B cell (primary cell): ENCODE data around the gene RBX1. TPM values are rescaled to one million over a fixed set of nuclear protein-coding genes. Genes with fewer than 3 reads are reported as not detected.

Source experiments
- ATAC-seq: fragments of 200-7000 bp; cut with Tn5 transposase; one replicate; pipeline ENCODE4 v1.10.0; 2021; ENCODE audit warnings: low read depth, mild to moderate bottlenecking, moderate number of reproducible peaks, moderate library complexity
- CTCF ChIA-PET: fragments of 350-600 bp; sonication (Branson Sonifier 250); formaldehyde crosslinking; loops from one replicate; lab custom pipeline; 2021; ENCODE audit warnings: antibody characterized with exemption, inconsistent platforms; lab: Charles Lee
- POLR2A ChIA-PET: fragments of 350-600 bp; sonication (Branson Sonifier 250); formaldehyde crosslinking; loops from one replicate; lab custom pipeline; 2021; ENCODE audit warnings: antibody characterized with exemption; lab: Charles Lee
- DNase-seq: peaks from one replicate; pipeline ENCODE4 v3.0.0; 2013
- H2AFZ ChIP-seq: 2 replicates; pipeline ENCODE4 v1.6.1; 2012; ENCODE audit warnings: mild to moderate bottlenecking, low read depth, low read length; ENCODE audit not compliant: insufficient read depth, poor library complexity, severe bottlenecking
- H3K27ac ChIP-seq, 2 donors: 1 replicate in 1 of 2; 2 replicates in 1 of 2; pipeline ENCODE4 v1.5.1; 2012 to 2013; ENCODE audit warnings: low read length in 2 of 2, mild to moderate bottlenecking in 2 of 2, moderate library complexity in 1 of 2
- H3K27me3 ChIP-seq, 4 experiments: fragments of 200-600 bp in 1 of 4; sonication (generic) in 1 of 4; replicated peaks in 1 of 4; 1 replicate in 2 of 4; 2 replicates in 2 of 4; pipeline versions ENCODE4 v1.6.1 to v1.7.0; 2013 to 2016; ENCODE audit warnings: low read length in 3 of 4, mild to moderate bottlenecking in 2 of 4, mixed read lengths in 1 of 4, moderate library complexity in 1 of 4; ENCODE audit not compliant: insufficient read depth in 4 of 4, control insufficient read depth in 3 of 4; ENCODE audit errors: control extremely low read depth in 1 of 4
- H3K36me3 ChIP-seq, 2 experiments: replicated peaks in 1 of 2; 1 replicate in 1 of 2; 2 replicates in 1 of 2; pipeline versions ENCODE4 v1.6.1 to v1.7.1; 2013; ENCODE audit warnings: low read length in 1 of 2; ENCODE audit not compliant: insufficient read depth in 2 of 2, control insufficient read depth in 1 of 2; ENCODE audit errors: control extremely low read depth in 1 of 2, extremely low read depth in 1 of 2
- H3K4me1 ChIP-seq, 2 donors: fragments of 200-600 bp in 1 of 2; sonication (generic) in 1 of 2; 1 replicate in 1 of 2; 2 replicates in 1 of 2; pipeline versions ENCODE4 v1.5.1 to v1.6.1; 2013 to 2017; ENCODE audit warnings: low read length in 2 of 2; ENCODE audit not compliant: control insufficient read depth in 2 of 2, insufficient read depth in 2 of 2
- H3K4me2 ChIP-seq: replicated peaks from 2 replicates; pipeline ENCODE3; 2012; ENCODE audit warnings: mild to moderate bottlenecking, low read depth, low read length; ENCODE audit not compliant: poor library complexity, severe bottlenecking
- H3K4me3 ChIP-seq, 5 experiments: fragments of 200-600 bp in 1 of 5; sonication (generic) in 1 of 5; 1 replicate in 3 of 5; 2 replicates in 2 of 5; pipeline versions ENCODE4 v1.5.1 to v1.7.0; 2011 to 2016; ENCODE audit warnings: low read length in 4 of 5, mild to moderate bottlenecking in 4 of 5, low read depth in 2 of 5, control low read depth in 1 of 5, moderate library complexity in 1 of 5; ENCODE audit not compliant: insufficient read depth in 1 of 5; ENCODE audit errors: control extremely low read depth in 1 of 5, extremely low read depth in 1 of 5
- H3K79me2 ChIP-seq: fragments of 200-600 bp; sonication (generic); one replicate; pipeline ENCODE4 v1.6.0; 2016; ENCODE audit warnings: low read length; ENCODE audit not compliant: control insufficient read depth, insufficient read depth
- H3K9ac ChIP-seq: fragments of 200-600 bp; sonication (generic); 2 replicates; pipeline ENCODE4 v1.6.1; 2017; ENCODE audit warnings: mild to moderate bottlenecking, low read length, moderate library complexity
- H3K9me3 ChIP-seq, 3 donors: one replicate each; pipeline versions ENCODE4 v1.6.1 to v1.7.1; 2013; ENCODE audit warnings: low read length in 2 of 3; ENCODE audit not compliant: control insufficient read depth in 2 of 3, insufficient read depth in 1 of 3; ENCODE audit errors: control extremely low read depth in 1 of 3
- H4K20me1 ChIP-seq: 2 replicates; pipeline ENCODE4 v1.6.0; 2012; ENCODE audit warnings: mild to moderate bottlenecking, low read length; ENCODE audit not compliant: insufficient read depth, control insufficient read depth, poor library complexity, severe bottlenecking
- H3K27ac Mint-ChIP-seq: one replicate; pipeline ENCODE4 v1.8.0; 2021; ENCODE audit warnings: mixed read lengths
- H3K27me3 Mint-ChIP-seq: one replicate; pipeline ENCODE4 v1.8.0; 2021; ENCODE audit warnings: mixed read lengths
- H3K4me1 Mint-ChIP-seq: one replicate; pipeline ENCODE4 v1.8.0; 2021; ENCODE audit warnings: mixed read lengths
- H3K4me3 Mint-ChIP-seq: one replicate; pipeline ENCODE4 v1.8.0; 2021; ENCODE audit warnings: mixed read lengths
- H3K9me3 Mint-ChIP-seq: one replicate; pipeline ENCODE4 v1.8.0; 2022; ENCODE audit warnings: mixed read lengths; ENCODE audit not compliant: insufficient read depth
- EZH2 ChIP-seq: IDR thresholded peaks from 2 replicates; pipeline ENCODE4 v1.6.1; 2012; ENCODE audit warnings: borderline replicate concordance, low read depth, mild to moderate bottlenecking, moderate library complexity, low read length; ENCODE audit not compliant: insufficient read depth, poor library complexity, severe bottlenecking
- WGBS: methylation state at CpG from one replicate; pipeline ENCODE4 v1.1.5; 2013; ENCODE audit warnings: missing lambda C conversion rate; ENCODE audit not compliant: insufficient coverage; 5-methylcytosine and 5-hydroxymethylcytosine counted together
- intact Hi-C: fragments of 100-400 bp; cut with micrococcal nuclease; formaldehyde crosslinking; loops from one replicate; pipeline ENCODE4 v1.10.0; 2022
- polyA plus RNA-seq: library from polyadenylated mRNA; depleted of rRNA; stranded (reverse); fragments of >200 nt; gene quantifications from 2 replicates; pipeline ENCODE4 v1.2.3, GENCODE V29; 2012
- total RNA-seq, 2 donors: library from RNA; stranded (reverse); fragments of 120-200 nt in 1 of 2; gene quantifications; 1 replicate in 1 of 2; 2 replicates in 1 of 2; pipeline versions ENCODE4 v1.2.3 to v1.2.4, GENCODE V29; 2013 to 2022
- TF ChIP-seq, protein P1 (sequence below): fragments of 200-600 bp; IDR thresholded peaks from one replicate; pipeline ENCODE4 v1.8.0; 2022; ENCODE audit warnings: antibody characterized with exemption, mild to moderate bottlenecking

Gene RBX1
- total and polyA plus RNA-seq, 2 donors (not counting 1 experiment from before 2014, with no cell fraction given), result 26.8 to 50.7 TPM

DNA sequence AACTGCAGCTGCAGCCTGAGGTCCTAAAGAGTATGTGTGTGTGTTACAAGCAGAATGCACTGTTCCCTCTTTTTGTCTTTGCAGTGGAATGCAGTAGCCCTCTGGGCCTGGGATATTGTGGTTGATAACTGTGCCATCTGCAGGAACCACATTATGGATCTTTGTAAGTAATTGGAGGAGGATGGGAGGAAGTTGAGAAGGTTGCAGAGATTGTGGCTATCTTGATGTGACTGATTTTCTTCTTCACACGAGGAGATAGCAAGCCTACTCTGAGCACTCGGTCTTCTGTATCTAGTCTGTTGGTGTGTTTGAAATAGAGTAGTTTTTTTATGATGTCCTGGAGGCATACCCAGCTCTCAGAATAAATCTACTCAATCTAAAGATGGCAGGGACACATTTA lies 2.3 kb downstream of the RBX1 start:
- peak overlapping the region; percentile 45 for H3K4me3 Mint-ChIP-seq
- DNase-seq, result no peak
- POLR2A ChIA-PET, result interaction anchor here (1.0 kb wide), 1 partner anchor 69 kb away, joined by 5 read pairs; no protein-coding TSS in a partner anchor

DNA sequence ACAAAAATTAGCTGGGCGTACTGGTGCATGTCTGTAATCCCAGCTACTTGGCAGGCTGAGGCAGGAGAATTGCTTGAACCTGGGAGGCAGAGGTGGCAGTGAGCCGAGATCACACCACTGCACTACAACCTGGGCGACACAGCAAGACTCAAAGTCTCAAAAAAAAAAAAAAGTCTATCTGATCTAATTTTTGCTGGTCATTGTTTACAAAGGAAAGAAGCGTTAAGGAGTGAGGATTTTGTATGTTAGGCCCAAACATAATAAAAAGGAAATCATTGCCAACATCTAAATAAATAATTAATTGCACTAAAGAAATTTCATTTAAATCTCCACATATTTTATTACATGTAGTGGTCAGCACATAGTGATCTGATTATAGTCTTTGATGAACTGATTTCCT lies 2.9 kb downstream of the RBX1 start:
- peaks cover 24% of the 10 kb centered on the region for H4K20me1 ChIP-seq
- no peaks in the 10 kb centered on the region for H3K27me3 ChIP-seq
- H3K27me3 Mint-ChIP-seq, result no peaks in the 10 kb centered on the region
- H3K79me2 ChIP-seq, result peaks cover 77% of the 10 kb centered on the region
- no peak overlapping the region for H3K27ac Mint-ChIP-seq
- TF ChIP-seq, protein P1, sequence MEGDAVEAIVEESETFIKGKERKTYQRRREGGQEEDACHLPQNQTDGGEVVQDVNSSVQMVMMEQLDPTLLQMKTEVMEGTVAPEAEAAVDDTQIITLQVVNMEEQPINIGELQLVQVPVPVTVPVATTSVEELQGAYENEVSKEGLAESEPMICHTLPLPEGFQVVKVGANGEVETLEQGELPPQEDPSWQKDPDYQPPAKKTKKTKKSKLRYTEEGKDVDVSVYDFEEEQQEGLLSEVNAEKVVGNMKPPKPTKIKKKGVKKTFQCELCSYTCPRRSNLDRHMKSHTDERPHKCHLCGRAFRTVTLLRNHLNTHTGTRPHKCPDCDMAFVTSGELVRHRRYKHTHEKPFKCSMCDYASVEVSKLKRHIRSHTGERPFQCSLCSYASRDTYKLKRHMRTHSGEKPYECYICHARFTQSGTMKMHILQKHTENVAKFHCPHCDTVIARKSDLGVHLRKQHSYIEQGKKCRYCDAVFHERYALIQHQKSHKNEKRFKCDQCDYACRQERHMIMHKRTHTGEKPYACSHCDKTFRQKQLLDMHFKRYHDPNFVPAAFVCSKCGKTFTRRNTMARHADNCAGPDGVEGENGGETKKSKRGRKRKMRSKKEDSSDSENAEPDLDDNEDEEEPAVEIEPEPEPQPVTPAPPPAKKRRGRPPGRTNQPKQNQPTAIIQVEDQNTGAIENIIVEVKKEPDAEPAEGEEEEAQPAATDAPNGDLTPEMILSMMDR, result no peak
- TF ChIP-seq EZH2, result no peak
- no peak overlapping the region for H3K27ac ChIP-seq
- POLR2A ChIA-PET, result interaction anchor here (1.0 kb wide), 1 partner anchor 68 kb away, joined by 5 read pairs; no protein-coding TSS in a partner anchor
- H3K4me3 ChIP-seq, result no peak overlapping the region
- intact Hi-C loops, result loop anchor here (5.0 kb wide), 1 partner anchor 348 kb away; the partner anchor contains the start of gene ZC3H7B
- no peak overlapping the region for H3K4me3 Mint-ChIP-seq
- H3K9ac ChIP-seq, result no peak overlapping the region
- DNase-seq, result no peak
- WGBS, result 100% methylated on average over 1 of the region's 4 CpGs
- no peaks in the 10 kb centered on the region for H3K9me3 Mint-ChIP-seq
- ATAC-seq, result no peak
- peaks cover 18 to 21% of the 10 kb centered on the region in 2 donors for H3K4me1 ChIP-seq
- peaks cover 25% of the 10 kb centered on the region for H3K4me1 Mint-ChIP-seq
- H2AFZ ChIP-seq, result no peak overlapping the region
- no peak overlapping the region for H3K4me2 ChIP-seq
- CTCF ChIA-PET, result interaction anchor here (0.9 kb wide), 1 partner anchor 32 kb away, joined by 3 read pairs; no protein-coding TSS in a partner anchor
- H3K36me3 ChIP-seq, result peaks cover 1 to 39% of the 10 kb centered on the region in 2 experiments
- H3K9me3 ChIP-seq, result no peaks in the 10 kb centered on the region

More for the DNA sequence above, 2.3 kb downstream of the RBX1 start:
- Mint-ChIP-seq H3K4me1 (peaks cover 25% of the 10 kb centered on the region), H3K27ac (peak overlapping the region; percentile 8), H3K27me3 (no peaks in the 10 kb centered on the region), H3K9me3 (no peaks in the 10 kb centered on the region)
- intact Hi-C loops, result loop anchor here (5.0 kb wide), 1 partner anchor 349 kb away; the partner anchor contains the start of gene ZC3H7B
- H4K20me1 ChIP-seq, result peaks cover 18% of the 10 kb centered on the region
- no CpG with 5 or more reads among the region's 2 CpGs for WGBS
- CTCF ChIA-PET, result interaction anchor here (0.6 to 3.0 kb wide), 4 partner anchors 31 to 69 kb away, joined by 3 to 39 read pairs (median 6); no protein-coding TSS in a partner anchor
- peaks cover 18 to 21% of the 10 kb centered on the region in 2 donors for H3K4me1 ChIP-seq
- H3K27me3 ChIP-seq, result no peaks in the 10 kb centered on the region
- peaks cover 1 to 36% of the 10 kb centered on the region in 2 experiments for H3K36me3 ChIP-seq
- H3K79me2 ChIP-seq, result peaks cover 71% of the 10 kb centered on the region
- no peak overlapping the region for H2AFZ ChIP-seq
- no peak for TF ChIP-seq EZH2
- TF ChIP-seq, protein P1, result no peak
- no peaks in the 10 kb centered on the region for H3K9me3 ChIP-seq
- H3K9ac ChIP-seq, result no peak overlapping the region
- H3K4me2 ChIP-seq, result no peak overlapping the region
- no peak for ATAC-seq
- H3K27ac ChIP-seq, result no peak overlapping the region
- H3K4me3 ChIP-seq, result no peak overlapping the region
